GM21576 (cell line): ENCODE results near the gene CRLF3.
"Not testable (repeated sequence)": the region's sequence is repeated elsewhere in the genome, so short reads cannot be mapped to it uniquely, and the experiment has no call there.

ENCODE experiments used
- ATAC-seq: cut with Tn5 transposase; IDR thresholded peaks from one replicate; pipeline ENCODE4 v1.9.1; 2021; ENCODE audit warnings: mild to moderate bottlenecking, moderate library complexity; ENCODE audit not compliant: unreplicated experiment

The CRLF3 gene

GRCh38 chr17:30814860-30815259, 9.6 kb downstream of the CRLF3 start:
- ATAC-seq: not testable (repeated sequence)

GRCh38 chr17:30814236-30814635, 10.3 kb downstream of the CRLF3 start:
- not testable (repeated sequence) for ATAC-seq

- no peak for ATAC-seq
These were observed 12.0 kb downstream of the CRLF3 start for GRCh38 chr17:30812218-30813177.

DNA sequence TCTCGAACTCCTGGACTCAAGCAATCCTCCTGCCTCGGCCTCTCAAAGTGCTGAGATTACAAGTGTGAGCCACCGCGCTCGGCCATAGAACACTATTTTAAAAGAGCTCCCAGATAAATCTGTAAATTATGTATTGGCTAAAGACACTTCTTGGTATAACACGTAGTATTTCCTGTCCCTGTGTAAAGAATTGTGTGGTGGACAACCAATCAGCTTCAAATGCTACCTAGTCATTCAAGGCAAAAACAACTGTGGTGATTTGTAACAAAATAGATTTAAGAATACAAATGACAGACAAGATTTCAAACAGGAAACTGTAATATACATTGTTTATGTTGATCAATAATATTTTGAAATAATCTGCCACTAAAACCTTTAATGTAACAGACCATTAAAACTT, 14.6 kb downstream of the CRLF3 start:
- ATAC-seq: no peak

GRCh38 chr17:30808785-30809286, 15.7 kb downstream of the CRLF3 start:
- peak; percentile 76 for ATAC-seq

- ATAC-seq: no peak
These were observed 16.6 kb downstream of the CRLF3 start for GRCh38 chr17:30807896-30808295.

DNA sequence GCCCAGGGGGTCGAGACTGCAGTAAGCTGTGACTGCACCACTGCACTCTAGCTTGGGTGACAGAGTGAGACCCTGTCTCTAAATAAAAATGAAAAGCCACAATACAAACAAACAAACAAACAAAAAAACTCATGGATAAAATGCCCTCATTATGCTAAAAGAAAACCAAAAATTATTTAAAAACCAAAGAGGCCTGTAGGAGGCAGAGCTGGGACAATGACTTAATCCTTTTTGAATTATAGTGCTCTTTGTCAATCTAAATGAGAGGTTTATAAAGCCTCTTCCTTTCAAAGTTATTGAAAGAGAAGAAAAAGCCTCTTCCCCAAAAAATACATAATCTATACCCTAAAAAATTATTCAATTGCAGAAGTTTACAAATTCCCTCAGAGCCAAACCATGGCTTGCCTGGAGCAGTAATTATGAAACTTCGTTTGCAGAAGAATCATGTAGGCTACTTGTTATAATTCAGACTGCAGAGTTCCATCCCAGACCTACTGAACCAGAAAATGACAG, 18.5 kb downstream of the CRLF3 start:
- ATAC-seq: no peak

DNA sequence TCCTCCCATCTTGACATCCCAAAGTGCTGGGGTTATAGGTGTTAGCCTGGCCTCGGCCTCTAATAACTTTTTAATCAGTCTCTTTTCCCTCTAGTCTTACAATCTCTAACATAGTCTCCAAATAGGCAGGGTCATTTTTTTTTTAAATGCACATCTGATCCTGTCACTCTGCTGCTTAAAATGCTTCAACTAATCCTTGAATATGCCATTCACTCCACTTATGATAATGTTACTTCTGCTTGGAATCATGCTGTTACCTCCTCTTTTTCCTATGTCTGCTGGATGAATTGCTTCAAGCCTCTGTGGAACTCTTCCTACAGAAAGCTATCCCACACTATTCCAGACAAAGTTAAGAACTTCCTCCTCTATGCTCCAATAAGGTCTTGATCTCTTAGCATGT, 22.8 kb downstream of the CRLF3 start:
- no peak for ATAC-seq

GRCh38 chr17:30796016-30796415, 28.5 kb downstream of the CRLF3 start:
- ATAC-seq: no peak

GRCh38 chr17:30794372-30794771, 30.1 kb downstream of the CRLF3 start:
- no peak for ATAC-seq

- no peak for ATAC-seq
These were observed 31.1 kb downstream of the CRLF3 start for GRCh38 chr17:30793282-30793977.

DNA sequence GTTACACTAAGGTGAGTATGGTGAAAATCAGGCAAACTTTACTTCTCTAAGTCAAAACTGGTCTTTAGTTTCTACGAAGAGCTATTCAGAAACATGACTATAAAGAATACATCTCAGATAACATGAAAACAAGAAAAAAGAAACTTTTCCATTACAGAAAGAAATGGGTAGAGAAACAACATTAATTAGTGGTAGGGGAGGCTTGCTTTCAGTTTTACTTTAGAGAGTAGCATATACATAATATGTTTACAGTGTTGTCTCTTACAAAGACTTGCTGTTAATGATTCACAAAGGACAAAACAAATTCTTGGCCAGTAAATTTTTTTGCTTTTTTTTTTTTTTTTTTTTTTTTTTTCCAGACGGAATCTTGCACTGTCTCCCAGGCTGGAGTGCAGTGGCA, 34.2 kb downstream of the CRLF3 start:
- ATAC-seq: no peak

DNA sequence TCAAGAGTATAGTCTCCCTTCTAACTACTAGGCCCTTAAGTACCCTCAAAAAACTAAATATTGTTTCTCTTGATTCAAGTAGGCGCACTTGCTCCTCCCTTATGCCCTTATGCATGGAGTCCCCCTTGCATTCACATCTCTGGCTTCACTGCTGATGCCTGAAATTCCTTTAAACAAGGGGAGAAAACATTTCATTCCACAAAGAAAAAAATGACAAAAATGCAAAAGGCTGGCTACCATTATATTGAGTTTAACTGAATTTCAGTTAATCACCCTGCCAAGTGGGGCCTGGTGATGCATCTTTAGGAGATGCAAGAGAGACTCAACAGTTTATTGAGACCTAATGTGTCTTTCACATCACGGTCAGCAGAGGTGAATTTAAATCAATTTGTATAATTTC, 35.6 kb downstream of the CRLF3 start:
- ATAC-seq: no peak

GRCh38 chr17:30782206-30782605, 42.3 kb downstream of the CRLF3 start:
- ATAC-seq: no peak

- ATAC-seq: no peak
These were observed 44.1 kb downstream of the CRLF3 start for GRCh38 chr17:30780343-30780742.

GRCh38 chr17:30768771-30769170, 55.7 kb downstream of the CRLF3 start:
- not testable (repeated sequence) for ATAC-seq

GRCh38 chr17:30767641-30768404, 56.7 kb downstream of the CRLF3 start:
- ATAC-seq: not testable (repeated sequence)

GRCh38 chr17:30761060-30761459, 63.4 kb downstream of the CRLF3 start:
- no peak for ATAC-seq

GRCh38 chr17:30753291-30753690, 71.2 kb downstream of the CRLF3 start:
- ATAC-seq: not testable (repeated sequence)

DNA sequence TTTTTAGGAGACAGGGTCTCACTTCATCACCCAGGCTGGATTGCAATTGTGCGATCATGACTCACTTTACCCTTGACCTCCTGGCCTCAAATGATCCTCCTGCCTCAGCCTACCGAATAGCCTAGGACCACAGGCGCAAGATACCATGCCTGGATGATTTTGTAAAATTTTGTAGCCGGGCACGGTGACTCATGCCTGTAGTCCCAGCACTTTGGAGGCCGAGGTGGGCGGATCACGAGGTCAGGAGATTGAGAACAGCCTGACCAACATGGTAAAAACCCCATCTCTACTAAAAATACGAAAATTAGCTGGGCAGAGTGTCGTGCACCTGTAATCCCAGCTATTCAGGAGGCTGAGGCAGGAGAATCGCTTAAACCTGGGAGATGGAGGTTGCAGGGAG, 73.5 kb downstream of the CRLF3 start:
- ATAC-seq: not testable (repeated sequence)

DNA sequence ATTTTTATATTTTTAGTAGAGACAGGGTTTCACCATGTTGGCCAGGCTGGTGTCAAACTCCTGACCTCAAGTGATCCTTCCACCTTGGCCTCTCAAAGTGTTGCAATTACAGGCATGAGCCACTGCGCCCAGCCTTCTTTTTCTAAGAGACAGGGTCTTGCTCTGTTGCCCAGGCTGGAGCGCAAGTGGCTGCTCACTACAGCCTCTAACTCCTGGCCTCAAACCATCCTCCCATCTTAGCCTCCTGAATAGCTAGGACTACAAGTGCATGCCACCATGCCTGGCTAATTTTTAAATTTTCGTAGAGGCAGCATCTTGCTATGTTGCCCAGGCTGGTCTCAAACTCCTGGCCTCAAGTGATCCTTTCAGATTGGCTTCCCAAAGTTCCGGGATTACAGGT, 76.9 kb downstream of the CRLF3 start:
- ATAC-seq: not testable (repeated sequence)
